CD4-positive, CD25-positive, alpha-beta regulatory T cell (primary cell): ENCODE results near the gene ZGRF1. TPM values are rescaled to one million over a fixed set of nuclear protein-coding genes. Genes with fewer than 3 reads are reported as not detected.
"Not testable (repeated sequence)": the region's sequence is repeated elsewhere in the genome, so short reads cannot be mapped to it uniquely, and the experiment has no call there.

Experiments
- ATAC-seq, 2 donors: fragments of 150-1000 bp; cut with Tn5 transposase; one replicate each; pipeline ENCODE4 v1.10.0; 2021; ENCODE audit warnings: low read depth in 2 of 2, moderate number of reproducible peaks in 2 of 2, moderate library complexity in 1 of 2
- DNase-seq, 3 donors: peaks; one replicate each; pipeline versions ENCODE4 v3.0.0 to v3.0.0-alpha.2; 2012 to 2022; ENCODE audit warnings: mixed read lengths in 1 of 3
- H3K27ac ChIP-seq: one replicate; pipeline ENCODE4 v1.7.0; 2013; ENCODE audit warnings: mild to moderate bottlenecking, low read length; ENCODE audit not compliant: insufficient read depth, poor library complexity, severe bottlenecking
- H3K27me3 ChIP-seq: one replicate; pipeline ENCODE4 v1.7.0; 2013; ENCODE audit warnings: low read length; ENCODE audit not compliant: control insufficient read depth, insufficient read depth
- H3K36me3 ChIP-seq: one replicate; pipeline ENCODE4 v1.7.0; 2013; ENCODE audit warnings: mild to moderate bottlenecking, low read length, moderate library complexity; ENCODE audit not compliant: control insufficient read depth, insufficient read depth
- H3K4me1 ChIP-seq: 2 replicates; pipeline ENCODE4 v1.7.0; 2013; ENCODE audit warnings: mild to moderate bottlenecking, low read length; ENCODE audit not compliant: insufficient read depth, control insufficient read depth, poor library complexity, severe bottlenecking
- H3K4me3 ChIP-seq: one replicate; pipeline ENCODE4 v1.7.0; 2013; ENCODE audit warnings: low read depth, mild to moderate bottlenecking, low read length, moderate library complexity
- H3K9me3 ChIP-seq, 2 experiments: 1 replicate in 1 of 2; 2 replicates in 1 of 2; pipeline ENCODE4 v1.7.0; 2013; ENCODE audit warnings: low read length in 2 of 2, mild to moderate bottlenecking in 1 of 2, moderate library complexity in 1 of 2; ENCODE audit not compliant: control insufficient read depth in 2 of 2
- H3K27ac Mint-ChIP-seq, 3 donors: one replicate each; pipeline ENCODE4 v1.8.0; 2020 to 2022; ENCODE audit warnings: mild to moderate bottlenecking in 3 of 3, mixed read lengths in 3 of 3, moderate library complexity in 2 of 3
- H3K27me3 Mint-ChIP-seq: one replicate; pipeline ENCODE4 v1.8.0; 2022; ENCODE audit warnings: mild to moderate bottlenecking, mixed read lengths
- H3K36me3 Mint-ChIP-seq: one replicate; pipeline ENCODE4 v1.8.0; 2020; ENCODE audit warnings: mixed read lengths
- H3K4me1 Mint-ChIP-seq, 4 donors: one replicate each; pipeline ENCODE4 v1.8.0; 2020 to 2022; ENCODE audit warnings: mixed read lengths in 4 of 4, mild to moderate bottlenecking in 1 of 4
- H3K4me3 Mint-ChIP-seq, 4 donors: one replicate each; pipeline ENCODE4 v1.8.0; 2020 to 2022; ENCODE audit warnings: mild to moderate bottlenecking in 4 of 4, mixed read lengths in 4 of 4, moderate library complexity in 3 of 4
- H3K9me3 Mint-ChIP-seq, 7 donors: one replicate each; pipeline ENCODE4 v1.8.0; 2020 to 2022; ENCODE audit warnings: mixed read lengths in 7 of 7, mild to moderate bottlenecking in 3 of 7, moderate library complexity in 2 of 7
- polyA plus RNA-seq, 4 donors: library from polyadenylated mRNA; unstranded; fragments of 300-500 nt; fragmentation: Illumina TruSeq; gene quantifications; one replicate each; pipeline ENCODE4 v1.2.3, GENCODE V29; 2021
- total RNA-seq: library from RNA; stranded (reverse); gene quantifications from one replicate; pipeline ENCODE4 v1.2.3, GENCODE V29; 2022

The ZGRF1 gene
- total and polyA plus RNA-seq, 5 donors from 2014 or later, result 0.53 to 9.3 (median 1.6) TPM

DNA sequence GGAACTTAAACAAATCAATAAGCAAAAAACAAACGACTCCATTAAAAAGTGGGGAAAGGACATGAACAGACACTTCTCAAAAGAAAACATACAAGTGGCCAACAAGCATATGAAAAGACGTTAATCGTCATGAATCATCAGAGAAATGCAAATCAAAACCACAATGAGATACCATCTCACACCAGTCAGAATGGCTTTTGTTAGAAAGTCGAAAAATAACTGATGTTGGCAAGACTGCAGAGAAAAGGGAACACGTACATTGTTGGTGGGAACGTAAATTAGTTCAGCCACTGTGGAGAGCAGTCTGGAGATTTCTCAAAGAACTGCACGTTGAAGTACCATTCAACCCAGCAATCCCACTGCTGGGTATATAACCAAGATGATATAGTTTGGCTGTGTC lies 144.4 kb downstream of the ZGRF1 start:
- Histone ChIP-seq H3K4me3 (no peak overlapping the region), H3K36me3 (no peaks in the 10 kb centered on the region), H3K4me1 (no peaks in the 10 kb centered on the region), H3K27ac (no peak overlapping the region), H3K9me3 (peaks cover 0 to 4% of the 10 kb centered on the region in 2 experiments), H3K27me3 (no peaks in the 10 kb centered on the region)
- H3K4me1 Mint-ChIP-seq, result no peaks in the 10 kb centered on the region
- no peak overlapping the region for H3K4me3 Mint-ChIP-seq
- no peak for ATAC-seq
- DNase-seq, result no peak
- H3K27me3 Mint-ChIP-seq, result peaks cover 4% of the 10 kb centered on the region
- peaks cover 4 to 22% (median 10%) of the 10 kb centered on the region in 7 donors for H3K9me3 Mint-ChIP-seq
- H3K27ac Mint-ChIP-seq, result no peak overlapping the region
- H3K36me3 Mint-ChIP-seq, result no peaks in the 10 kb centered on the region

DNA sequence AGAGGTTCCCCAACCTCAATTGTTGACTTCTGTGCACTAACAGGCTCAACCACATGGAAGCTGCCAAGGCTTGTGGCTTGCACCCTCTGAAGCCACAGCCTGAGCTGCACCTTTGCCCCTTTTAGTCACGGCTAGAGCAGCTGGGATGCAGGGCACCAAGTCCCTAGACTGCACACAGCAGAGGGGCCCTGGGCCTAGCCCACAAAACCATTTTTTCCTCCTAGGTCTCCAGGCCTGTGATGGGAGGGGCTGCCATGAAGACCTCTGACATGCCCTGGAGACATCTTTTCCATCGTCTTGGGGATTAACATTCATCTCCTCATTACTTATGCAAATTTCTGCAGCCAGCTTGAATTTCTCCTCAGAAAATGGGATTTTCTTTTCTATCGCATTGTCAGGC lies 145.9 kb downstream of the ZGRF1 start:
- ATAC-seq, H3K27ac Mint-ChIP-seq, H3K27me3 Mint-ChIP-seq, DNase-seq, H3K4me3 Mint-ChIP-seq, H3K27ac ChIP-seq, H3K36me3 Mint-ChIP-seq, H3K9me3 ChIP-seq, H3K36me3 ChIP-seq, H3K27me3 ChIP-seq, H3K4me3 ChIP-seq, H3K4me1 ChIP-seq, H3K4me1 Mint-ChIP-seq: not testable (repeated sequence)
- peaks cover 4 to 22% (median 11%) of the 10 kb centered on the region in 7 donors for H3K9me3 Mint-ChIP-seq

Other genes with a start within 250 kb of the ZGRF1 start
- not detected for gene NEUROG2, start 120.7 kb downstream of the ZGRF1 start, total RNA-seq
- gene NEUROG2, start 120.7 kb downstream of the ZGRF1 start, polyA plus RNA-seq, result not detected
- 44.9 TPM for gene LARP7, start 234 bp upstream of the ZGRF1 start, total RNA-seq
- 10 to 100 TPM; 27.7 to 34.7 (median 30.0) TPM for gene LARP7, start 234 bp upstream of the ZGRF1 start, polyA plus RNA-seq